GM23338 (cell line): ENCODE results near the gene KCNG3.

Experiments used
- NANOG ChIP-seq: IDR thresholded peaks from 2 replicates; pipeline ENCODE4 v1.6.1; 2016; ENCODE audit warnings: antibody characterized with exemption, borderline replicate concordance
- TF ChIP-seq, protein P1 (sequence below), 2 experiments: fragments of 200-600 bp in 1 of 2; sonication (generic) in 1 of 2; conservative IDR thresholded peaks; 2 replicates each; pipeline versions ENCODE4 v1.5.1 to v1.6.1; 2016 to 2017; ENCODE audit warnings: antibody characterized with exemption in 2 of 2, low read depth in 2 of 2, mild to moderate bottlenecking in 2 of 2, moderate library complexity in 1 of 2

DNA sequence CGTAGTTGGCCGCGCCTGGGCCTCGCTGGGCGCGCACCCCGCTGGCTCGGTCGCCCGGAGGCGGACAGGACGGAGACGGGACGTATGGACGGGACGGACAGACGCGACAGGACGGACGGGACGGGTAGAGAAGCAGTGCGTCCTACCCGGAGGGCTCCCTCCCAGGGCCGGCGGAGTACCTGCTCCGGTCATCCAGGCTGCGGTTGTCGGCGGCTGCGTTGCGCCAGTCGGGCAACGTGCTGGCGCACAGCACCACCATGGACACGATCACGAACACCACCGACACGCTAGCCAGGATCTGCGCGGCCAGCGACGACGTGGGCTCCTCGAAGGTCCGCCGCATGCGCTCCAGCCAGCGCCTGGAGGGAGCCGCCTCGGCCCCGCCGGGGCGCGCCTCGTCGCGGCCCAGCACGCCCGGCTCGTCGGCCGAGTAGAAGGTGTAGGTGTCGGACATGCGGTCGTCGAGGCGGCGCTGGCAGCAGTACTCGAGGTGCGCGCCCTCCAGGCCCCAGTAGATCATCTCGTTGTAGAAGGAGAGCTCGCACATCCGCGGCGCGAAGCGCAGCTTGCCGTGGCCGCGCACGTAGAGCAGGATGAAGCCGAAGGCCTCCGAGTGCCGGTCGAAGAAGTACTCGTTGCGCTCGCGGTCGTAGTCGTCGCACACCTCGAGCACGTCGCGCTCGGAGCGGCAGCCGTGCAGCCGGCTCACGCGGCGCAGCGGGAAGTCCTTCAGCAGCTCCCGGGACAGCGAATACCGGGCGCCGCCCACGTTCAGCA, 903 bp downstream of the KCNG3 start:
- TF ChIP-seq, protein P1, sequence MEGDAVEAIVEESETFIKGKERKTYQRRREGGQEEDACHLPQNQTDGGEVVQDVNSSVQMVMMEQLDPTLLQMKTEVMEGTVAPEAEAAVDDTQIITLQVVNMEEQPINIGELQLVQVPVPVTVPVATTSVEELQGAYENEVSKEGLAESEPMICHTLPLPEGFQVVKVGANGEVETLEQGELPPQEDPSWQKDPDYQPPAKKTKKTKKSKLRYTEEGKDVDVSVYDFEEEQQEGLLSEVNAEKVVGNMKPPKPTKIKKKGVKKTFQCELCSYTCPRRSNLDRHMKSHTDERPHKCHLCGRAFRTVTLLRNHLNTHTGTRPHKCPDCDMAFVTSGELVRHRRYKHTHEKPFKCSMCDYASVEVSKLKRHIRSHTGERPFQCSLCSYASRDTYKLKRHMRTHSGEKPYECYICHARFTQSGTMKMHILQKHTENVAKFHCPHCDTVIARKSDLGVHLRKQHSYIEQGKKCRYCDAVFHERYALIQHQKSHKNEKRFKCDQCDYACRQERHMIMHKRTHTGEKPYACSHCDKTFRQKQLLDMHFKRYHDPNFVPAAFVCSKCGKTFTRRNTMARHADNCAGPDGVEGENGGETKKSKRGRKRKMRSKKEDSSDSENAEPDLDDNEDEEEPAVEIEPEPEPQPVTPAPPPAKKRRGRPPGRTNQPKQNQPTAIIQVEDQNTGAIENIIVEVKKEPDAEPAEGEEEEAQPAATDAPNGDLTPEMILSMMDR (conservative IDR thresholded peaks at IDR 0.05; ENCODE audit: low read depth in 2 of 2): no peak
- no peak for TF ChIP-seq NANOG
